Stimulated activated CD4-positive, alpha-beta T cell treated with anti-CD3 and anti-CD28 coated beads, Interleukin-1b, Interleukin-23, amount 100 ng/mL, for 4 hours (primary cell): Measurements from ENCODE around the gene DCAF6.
"Not testable (repeated sequence)": the region's sequence is repeated elsewhere in the genome, so short reads cannot be mapped to it uniquely, and the experiment has no call there.

Experiments
- DNase-seq, 2 donors: peaks; one replicate each; pipeline ENCODE4 v3.0.0-alpha.2; 2020; ENCODE audit warnings: low read depth in 2 of 2

DCAF6 gene

DNA sequence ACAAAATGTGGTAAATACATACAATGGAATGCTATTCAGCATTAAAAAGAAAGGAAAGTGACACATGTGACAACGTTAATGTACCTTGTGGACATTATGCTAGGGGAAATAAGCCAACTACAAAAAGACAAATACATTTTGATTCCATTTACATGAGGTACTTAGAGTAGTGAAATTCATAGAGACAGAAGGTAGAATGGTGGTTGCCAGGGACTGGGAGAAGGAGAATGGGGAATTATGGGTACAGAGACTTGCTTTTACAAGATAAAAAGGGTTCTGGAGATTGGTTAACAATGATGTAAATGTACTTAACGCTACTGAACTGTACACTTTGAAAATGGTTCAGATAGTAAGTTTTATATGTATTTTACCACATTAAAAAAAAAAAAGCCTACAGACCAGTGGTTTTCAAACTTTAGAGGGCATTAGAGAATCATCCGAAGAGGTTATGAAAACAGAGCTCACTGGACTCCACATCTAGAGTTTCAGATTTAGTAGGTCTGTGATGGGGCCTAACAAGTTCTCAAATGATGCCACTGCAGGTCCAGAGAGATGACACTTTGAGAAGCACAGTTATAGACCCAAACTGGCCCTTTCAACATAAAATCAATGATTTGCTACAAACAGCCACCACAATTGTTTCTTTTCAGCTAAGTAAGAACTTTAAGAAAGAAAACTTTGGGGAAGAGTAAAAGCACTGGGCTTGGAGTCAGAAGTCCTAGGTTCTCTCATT lies 13.0 kb upstream of the DCAF6 start:
- DNase-seq, result no peak

DNA sequence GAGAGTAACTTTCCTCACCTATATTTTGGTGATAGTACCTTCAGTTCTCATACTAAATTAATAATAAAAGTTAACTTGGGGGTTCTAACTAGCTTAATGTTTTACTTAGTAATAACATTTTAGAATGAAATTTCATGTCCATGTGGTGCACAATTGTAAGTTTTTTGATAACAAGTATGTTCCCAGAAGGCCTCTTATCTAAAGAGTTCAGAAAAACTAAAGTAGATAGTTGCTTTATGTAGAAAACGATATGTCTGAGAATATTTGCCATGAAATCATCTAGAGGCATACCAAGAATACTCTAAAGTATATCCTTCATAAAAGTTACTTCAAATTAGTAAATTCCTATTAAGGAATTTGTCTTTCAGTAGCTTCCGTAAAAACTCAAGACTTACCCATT lies 12.4 kb upstream of the DCAF6 start:
- DNase-seq, result no peak

DNA sequence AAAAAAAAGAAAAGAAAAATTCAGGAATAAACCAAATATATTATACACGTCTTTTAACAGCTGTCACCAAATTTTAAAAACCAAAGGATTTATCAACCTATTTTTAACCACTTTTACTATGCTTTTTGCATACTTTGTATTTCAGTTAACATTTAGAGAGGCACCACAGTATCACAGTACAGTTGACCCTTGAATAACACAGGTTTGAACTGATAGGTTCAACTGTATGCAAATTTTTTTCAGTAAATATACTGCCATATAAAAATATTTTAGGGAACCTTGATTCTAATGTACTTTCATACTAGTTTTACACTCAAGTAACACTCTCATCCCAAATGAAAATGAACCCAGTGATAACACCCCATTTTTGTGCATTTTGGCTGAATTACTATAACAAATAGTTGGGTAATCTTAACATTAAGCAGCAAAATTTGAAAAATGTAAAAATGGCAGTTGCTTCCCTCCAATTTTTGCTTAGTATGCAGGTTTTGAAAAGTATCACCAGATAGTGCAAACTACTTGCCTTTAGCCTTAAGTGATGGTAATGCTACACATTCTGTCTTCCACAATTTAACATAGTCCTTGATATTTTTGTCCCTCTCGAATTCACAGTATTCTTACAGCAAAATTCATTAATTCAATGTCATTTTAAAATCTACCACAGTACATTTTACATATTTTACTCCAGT lies 11.8 kb upstream of the DCAF6 start:
- no peak for DNase-seq

DNA sequence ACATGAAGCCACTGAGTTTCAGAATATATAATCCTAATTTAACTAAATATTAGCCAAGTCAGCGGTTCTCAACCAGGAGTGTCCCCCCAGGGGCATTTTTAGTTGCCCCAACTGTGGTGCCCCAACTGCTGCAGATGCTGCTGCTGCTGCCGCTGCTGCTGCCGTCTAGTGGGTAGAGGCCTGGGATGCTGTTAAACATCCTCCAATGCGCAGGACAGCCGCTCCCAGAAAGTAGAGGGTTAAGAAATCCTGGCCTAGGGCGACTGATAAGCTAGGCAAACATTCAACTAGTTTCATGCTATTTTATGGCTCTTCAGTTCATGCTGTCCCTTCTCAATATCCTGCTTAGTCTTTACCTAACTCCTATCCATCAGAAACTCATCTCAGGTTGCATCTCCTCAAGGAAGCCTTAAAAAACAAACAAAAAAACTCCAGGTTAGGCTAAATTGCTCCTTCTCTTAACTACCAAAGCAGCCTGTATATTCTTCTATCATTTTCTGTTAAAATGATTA lies 9.9 kb upstream of the DCAF6 start:
- DNase-seq, result no peak

GRCh38 chr1:167927046-167927754 lies 9.3 kb upstream of the DCAF6 start:
- no peak for DNase-seq

GRCh38 chr1:167928457-167928852 lies 8.0 kb upstream of the DCAF6 start:
- DNase-seq, result no peak

GRCh38 chr1:167928919-167929318 lies 7.6 kb upstream of the DCAF6 start:
- DNase-seq, result not testable (repeated sequence)

GRCh38 chr1:167929725-167930124 lies 6.8 kb upstream of the DCAF6 start:
- DNase-seq, result no peak

- no peak for DNase-seq
Observed at GRCh38 chr1:167933788-167934187, 2.7 kb upstream of the DCAF6 start.

GRCh38 chr1:167934426-167935215 lies 1.9 kb upstream of the DCAF6 start:
- no peak for DNase-seq

DNA sequence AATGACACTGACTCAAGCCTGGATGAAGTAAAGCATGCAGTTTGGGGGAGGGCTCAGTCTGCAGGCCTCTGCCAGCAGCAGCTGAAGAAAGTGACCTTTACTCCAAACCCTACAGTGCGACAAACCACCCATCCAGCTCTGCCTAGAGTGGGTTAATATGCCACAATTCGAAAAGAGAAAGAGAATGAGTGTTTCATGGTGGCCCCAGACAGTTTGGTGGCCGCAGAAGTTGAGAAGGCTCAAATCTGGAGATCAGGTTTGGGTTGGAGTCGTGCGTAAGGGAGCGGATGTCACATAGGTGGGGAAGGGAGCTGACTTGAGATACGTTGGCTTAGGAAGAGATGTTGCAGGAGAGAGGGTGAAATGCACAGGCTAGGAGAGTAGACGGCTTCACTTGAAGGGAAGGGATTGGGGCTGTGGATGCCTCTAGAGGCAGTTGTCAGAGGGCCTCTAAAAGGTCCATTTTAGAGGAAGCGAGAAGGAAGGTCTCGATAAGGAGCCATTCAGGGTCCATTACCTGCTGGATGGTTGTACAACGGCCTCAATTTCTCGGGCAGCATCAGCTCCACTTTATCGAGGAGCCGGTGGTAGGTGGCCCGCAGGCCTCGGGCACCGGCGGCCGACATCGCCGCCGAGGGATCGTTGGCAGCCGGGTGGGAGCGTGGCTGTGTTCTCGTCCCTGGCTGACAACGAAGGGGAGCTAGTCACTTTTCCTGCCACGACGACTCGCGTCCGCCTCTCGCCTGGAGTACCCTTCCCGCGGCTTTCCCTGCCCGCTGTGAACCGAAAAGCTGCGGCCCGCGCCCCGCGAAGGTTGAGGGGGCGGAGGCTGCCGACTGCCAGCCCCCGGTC lies 1.0 kb upstream of the DCAF6 start:
- DNase-seq, result peak; percentile 2 to 3

DNA sequence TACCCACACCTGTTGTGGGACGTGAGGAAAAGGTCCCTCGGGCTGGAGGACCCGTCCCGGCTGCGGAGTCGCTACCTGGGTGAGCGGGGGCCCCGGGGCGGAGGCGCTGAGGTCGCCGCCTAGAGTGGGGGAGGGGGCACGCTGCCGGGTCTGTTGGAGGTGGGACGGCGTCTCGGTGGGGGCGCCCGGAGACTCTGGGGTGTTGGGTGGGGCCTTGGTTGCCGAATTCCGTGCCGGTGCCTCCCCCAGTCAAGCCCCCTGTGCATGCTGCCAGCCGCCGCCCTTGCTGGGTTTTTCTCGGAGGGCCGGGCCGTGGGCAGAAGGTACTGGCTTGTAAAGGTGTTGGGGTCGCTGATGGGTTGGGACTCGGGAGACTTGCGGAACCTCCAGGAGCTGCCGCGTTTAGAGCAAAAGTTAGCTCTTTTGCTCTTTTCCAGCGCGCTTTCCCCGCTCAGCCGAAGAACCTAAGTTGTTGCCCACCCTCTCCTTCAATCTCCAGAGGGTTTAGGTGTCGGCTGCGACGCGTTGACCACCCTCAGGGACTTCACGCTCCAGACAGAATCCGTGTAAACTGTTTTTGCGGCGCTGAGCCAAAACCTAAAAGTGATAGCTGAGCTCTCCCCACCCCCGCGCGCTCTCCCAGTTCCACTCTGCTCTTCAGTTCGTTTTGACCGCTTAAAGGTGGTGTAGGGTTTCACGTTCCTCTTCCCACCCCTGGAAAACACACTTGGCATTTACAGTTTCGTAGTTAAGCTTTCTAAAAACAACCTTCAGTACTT lies 636 bp downstream of the DCAF6 start, which contains the start of gene MPC2:
Gene MPC2, minus strand, starts transcription at position 143 of the 779 bp plus-strand sequence. CDS start 1,231 bp downstream, outside the sequence.
- DNase-seq, result peak; percentile 18 to 45

DNA sequence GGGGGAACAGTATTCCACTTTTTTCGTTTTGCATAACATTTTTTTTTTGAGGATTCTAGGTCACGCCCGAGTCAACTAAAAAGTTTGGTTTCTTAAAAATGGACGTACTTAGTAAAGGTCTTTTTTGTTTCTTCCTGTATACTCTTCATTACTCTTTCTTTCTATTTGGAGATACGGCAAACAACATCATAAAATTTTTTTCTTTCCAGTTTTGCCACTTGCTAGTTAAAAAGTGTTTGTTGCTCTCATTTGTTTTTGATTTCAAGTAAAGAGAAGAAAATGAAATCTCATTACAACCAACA lies 1.2 kb downstream of the DCAF6 start:
- DNase-seq, result no peak

DNA sequence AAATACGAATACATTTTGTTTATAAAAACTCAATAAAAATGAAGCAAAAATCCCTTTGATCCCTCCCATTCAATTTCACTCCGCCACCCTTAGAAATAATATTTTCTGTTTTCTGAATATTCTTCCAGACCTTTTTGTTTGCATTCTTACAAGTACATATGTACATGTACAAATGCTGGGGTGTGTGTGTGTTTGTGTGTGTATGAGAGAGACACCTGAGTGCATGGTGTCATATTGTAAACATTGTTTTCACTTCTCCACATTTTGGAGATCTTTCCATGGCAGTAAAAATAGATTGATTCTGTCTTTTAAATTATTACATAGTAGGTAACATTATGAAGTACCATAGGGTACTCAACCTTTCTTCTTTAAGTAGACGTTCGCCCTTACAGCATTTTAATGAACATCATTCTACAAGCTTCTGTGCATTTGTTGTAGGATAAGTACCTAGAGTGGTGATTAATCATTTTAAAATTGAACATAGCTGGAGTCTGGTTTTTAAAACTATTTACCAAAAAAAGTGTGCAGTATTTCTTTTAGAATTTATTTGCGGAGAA lies 1.7 kb downstream of the DCAF6 start:
- DNase-seq, result no peak

- DNase-seq, result no peak
Observed at GRCh38 chr1:167940264-167940663, 3.8 kb downstream of the DCAF6 start.

- no peak for DNase-seq
Observed at GRCh38 chr1:167943541-167943940, 7.1 kb downstream of the DCAF6 start.

DNA sequence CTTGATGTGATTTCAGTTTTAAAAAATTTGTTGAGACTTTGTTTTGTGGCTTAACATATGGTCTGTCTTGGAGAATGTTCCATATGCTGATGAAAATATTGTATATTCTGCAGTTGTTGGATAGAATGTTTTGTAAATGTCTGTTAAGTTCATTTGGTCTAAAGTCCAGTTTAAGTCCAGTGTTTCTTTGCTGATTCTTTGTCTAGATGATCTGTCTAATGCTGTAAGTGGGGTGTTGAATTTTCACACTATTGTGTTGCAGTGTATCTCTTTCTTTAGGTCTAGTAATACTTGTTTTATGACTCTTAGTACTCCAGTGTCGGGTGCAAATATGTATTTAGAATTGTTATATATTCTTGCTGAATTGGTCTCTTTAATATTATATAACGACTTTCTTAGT lies 11.2 kb downstream of the DCAF6 start:
- DNase-seq, result no peak

- DNase-seq, result no peak
Observed at GRCh38 chr1:167949785-167950184, 13.3 kb downstream of the DCAF6 start.

GRCh38 chr1:167950569-167950968 lies 14.1 kb downstream of the DCAF6 start:
- no peak for DNase-seq

GRCh38 chr1:167955915-167956314 lies 19.4 kb downstream of the DCAF6 start:
- no peak for DNase-seq
